Measurements from ENCODE around the gene MTX1.
"Not testable (repeated sequence)": the region's sequence is repeated elsewhere in the genome, so short reads cannot be mapped to it uniquely, and the experiment has no call there.

The MTX1 gene, protein sequence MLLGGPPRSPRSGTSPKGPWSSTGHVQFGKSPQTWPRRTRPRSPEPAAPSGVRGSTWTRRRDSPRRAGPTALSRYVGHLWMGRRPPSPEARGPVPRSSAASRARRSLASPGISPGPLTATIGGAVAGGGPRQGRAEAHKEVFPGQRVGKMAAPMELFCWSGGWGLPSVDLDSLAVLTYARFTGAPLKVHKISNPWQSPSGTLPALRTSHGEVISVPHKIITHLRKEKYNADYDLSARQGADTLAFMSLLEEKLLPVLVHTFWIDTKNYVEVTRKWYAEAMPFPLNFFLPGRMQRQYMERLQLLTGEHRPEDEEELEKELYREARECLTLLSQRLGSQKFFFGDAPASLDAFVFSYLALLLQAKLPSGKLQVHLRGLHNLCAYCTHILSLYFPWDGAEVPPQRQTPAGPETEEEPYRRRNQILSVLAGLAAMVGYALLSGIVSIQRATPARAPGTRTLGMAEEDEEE

DNA sequence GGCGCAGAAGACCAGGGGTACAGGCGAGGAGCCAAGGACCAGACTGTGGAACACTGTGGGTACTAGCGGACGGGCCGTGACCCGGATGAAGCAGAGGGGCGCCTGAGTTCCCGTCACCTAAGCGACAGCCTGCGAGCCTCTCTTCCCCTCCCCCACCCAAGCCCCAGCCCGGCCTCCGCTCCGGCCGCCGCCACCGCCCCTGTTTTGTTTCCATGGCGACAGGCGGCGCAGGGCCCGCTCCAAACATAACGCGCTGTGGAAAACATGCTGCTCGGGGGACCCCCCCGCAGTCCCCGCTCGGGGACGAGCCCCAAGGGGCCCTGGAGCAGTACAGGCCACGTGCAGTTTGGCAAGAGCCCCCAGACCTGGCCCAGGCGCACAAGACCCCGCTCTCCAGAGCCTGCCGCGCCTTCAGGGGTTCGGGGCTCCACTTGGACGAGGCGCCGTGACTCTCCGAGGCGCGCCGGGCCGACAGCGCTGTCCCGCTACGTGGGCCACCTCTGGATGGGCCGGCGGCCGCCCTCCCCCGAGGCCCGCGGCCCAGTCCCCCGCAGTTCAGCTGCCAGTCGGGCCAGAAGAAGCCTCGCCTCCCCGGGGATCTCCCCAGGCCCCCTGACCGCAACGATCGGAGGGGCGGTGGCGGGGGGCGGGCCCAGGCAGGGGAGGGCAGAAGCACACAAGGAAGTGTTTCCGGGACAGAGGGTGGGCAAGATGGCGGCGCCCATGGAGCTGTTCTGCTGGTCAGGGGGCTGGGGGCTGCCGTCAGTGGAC, at the start of gene MTX1:
Gene MTX1 (plus strand): TSS at position 155 of the 771 bp plus-strand sequence. CDS start 110 bp downstream, at position 265.
- TF ChIP-seq, protein P1, sequence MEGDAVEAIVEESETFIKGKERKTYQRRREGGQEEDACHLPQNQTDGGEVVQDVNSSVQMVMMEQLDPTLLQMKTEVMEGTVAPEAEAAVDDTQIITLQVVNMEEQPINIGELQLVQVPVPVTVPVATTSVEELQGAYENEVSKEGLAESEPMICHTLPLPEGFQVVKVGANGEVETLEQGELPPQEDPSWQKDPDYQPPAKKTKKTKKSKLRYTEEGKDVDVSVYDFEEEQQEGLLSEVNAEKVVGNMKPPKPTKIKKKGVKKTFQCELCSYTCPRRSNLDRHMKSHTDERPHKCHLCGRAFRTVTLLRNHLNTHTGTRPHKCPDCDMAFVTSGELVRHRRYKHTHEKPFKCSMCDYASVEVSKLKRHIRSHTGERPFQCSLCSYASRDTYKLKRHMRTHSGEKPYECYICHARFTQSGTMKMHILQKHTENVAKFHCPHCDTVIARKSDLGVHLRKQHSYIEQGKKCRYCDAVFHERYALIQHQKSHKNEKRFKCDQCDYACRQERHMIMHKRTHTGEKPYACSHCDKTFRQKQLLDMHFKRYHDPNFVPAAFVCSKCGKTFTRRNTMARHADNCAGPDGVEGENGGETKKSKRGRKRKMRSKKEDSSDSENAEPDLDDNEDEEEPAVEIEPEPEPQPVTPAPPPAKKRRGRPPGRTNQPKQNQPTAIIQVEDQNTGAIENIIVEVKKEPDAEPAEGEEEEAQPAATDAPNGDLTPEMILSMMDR (conservative IDR thresholded peaks at IDR 0.05; ENCODE audit: low read length), result no peak
- H3K4me3 ChIP-seq (ENCODE audit: low read length), result peak within 1 kb of the TSS; percentile 100
- DNase-seq (ENCODE audit: low read depth), result peak; percentile 87

DNA sequence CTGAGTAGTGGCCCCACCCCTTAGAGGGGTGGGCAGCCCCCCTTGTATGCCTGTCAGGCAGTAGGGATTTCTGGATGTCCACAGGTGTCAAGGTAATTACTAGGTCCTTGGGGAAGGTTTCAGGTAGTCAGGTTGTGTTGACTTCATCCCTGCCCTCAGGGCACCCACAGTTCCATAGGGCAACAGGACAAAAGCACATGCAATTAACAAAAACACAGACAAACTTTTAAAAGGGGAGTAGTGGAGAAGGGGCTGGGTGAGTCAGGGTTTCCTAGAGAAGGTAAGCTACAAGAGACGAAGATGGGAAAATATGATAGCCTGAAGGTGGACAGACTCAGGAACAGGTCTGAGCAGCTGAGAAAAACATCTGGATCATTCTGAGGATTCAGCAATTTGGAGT, 49.5 kb upstream of the MTX1 start:
- TF ChIP-seq, protein P1 (conservative IDR thresholded peaks at IDR 0.05; ENCODE audit: low read length), result no peak
- no peak for DNase-seq (ENCODE audit: low read depth)
- no peak overlapping the region for H3K4me3 ChIP-seq (ENCODE audit: low read length)

DNA sequence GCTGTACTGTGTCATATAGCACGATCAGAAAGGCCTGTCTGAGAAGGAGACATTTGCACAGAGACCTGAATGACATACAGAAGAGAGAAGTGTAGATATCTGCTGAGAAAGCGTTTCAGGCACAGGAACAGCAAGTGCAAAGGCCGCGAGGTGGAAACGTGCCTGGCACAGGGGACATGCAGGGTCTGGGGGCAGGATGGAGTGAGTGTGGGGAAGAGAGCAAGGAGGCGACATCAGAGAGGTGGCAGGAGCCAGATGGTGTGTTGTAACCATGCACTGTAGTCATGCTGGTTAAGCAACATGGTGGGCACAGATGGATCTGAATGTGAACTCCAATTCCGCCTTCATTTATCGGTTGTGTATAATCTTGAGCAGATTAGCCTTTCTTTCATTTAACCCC, 48.4 kb upstream of the MTX1 start:
- DNase-seq (ENCODE audit: low read depth), result no peak
- no peak overlapping the region for H3K4me3 ChIP-seq (ENCODE audit: low read length)
- TF ChIP-seq, protein P1 (conservative IDR thresholded peaks at IDR 0.05; ENCODE audit: low read length), result no peak

DNA sequence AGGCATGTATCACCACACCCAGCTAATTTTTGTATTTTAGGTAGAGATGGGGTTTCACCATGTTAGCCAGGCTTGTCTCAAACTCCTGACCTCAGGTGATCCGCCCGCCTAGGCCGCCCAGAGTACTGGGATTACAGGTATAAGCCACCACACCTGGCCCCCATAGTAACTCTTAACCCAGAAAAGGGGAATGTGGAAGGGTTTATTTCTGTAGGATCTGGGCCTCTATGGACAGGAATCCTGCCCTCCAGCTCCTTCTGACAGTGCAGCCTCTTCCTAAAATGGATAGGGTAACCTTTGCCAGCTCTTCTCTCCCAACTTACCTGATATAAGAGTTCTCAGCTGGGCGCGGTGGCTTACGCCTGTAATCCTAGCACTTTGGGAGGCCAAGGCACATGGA, 45.9 kb upstream of the MTX1 start:
- H3K4me3 ChIP-seq (ENCODE audit: low read length); DNase-seq (ENCODE audit: low read depth): not testable (repeated sequence)

DNA sequence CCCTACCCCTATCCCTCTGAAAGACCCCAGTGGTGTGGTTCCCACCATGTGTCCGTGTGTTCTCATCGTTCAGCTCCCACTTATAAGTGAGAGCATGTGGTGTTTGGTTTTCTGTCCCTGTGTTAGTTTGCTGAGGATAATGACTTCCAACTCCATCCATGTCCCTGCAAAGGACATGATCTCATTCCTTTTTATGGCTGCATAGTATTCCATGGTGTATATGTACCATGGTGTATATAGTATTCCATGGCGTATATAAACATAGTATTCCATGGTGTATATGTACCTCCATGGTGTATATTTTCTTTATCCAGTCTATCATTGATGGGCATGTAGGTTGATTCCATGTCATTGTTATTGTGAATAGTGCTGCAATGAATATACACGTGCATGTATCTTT, 44.7 kb upstream of the MTX1 start:
- not testable (repeated sequence) for DNase-seq (ENCODE audit: low read depth); H3K4me3 ChIP-seq (ENCODE audit: low read length)

DNA sequence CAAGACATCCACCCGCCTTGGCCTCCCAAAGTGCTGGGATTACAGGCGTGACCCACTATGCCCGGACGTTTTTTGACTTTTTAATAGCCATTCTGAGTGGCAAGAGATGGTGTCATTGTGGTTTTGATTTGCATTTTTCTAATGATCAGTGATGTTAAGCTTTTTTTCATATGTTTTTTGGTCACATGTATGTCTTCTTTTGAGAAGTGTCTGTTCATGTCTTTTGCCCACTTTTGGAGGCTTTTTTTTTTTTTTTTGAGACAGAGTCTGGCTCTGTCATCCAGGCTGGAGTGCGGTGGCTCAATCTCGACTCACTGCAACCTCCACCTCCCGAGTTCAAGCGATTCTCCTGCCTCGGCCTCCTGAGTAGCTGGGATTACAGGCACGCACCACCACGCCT, 43.9 kb upstream of the MTX1 start:
- DNase-seq (ENCODE audit: low read depth); H3K4me3 ChIP-seq (ENCODE audit: low read length): not testable (repeated sequence)

DNA sequence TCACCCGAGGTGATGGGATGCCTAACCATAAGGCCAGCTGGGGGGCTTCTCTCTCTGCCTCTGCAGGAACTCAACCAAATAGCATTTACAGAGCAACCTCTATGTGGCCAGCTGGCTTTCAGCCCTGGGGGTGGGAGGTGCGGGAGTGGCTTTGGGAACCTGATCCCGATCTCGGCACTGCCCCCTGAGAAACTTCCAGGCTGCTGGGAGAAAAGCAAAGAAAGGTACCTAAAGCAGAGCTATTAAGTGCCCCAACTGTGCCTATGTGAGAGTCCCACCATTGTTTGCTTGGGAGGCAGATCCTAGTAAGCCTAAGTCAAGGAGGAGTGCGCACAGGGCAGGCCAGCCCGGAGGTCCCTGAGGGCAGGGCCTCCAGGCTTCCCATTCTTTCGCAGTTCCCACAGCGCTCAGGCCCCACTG, 42.4 kb upstream of the MTX1 start:
- no peak for DNase-seq (ENCODE audit: low read depth)
- TF ChIP-seq, protein P1 (conservative IDR thresholded peaks at IDR 0.05; ENCODE audit: low read length), result no peak
- no peak overlapping the region for H3K4me3 ChIP-seq (ENCODE audit: low read length)

DNA sequence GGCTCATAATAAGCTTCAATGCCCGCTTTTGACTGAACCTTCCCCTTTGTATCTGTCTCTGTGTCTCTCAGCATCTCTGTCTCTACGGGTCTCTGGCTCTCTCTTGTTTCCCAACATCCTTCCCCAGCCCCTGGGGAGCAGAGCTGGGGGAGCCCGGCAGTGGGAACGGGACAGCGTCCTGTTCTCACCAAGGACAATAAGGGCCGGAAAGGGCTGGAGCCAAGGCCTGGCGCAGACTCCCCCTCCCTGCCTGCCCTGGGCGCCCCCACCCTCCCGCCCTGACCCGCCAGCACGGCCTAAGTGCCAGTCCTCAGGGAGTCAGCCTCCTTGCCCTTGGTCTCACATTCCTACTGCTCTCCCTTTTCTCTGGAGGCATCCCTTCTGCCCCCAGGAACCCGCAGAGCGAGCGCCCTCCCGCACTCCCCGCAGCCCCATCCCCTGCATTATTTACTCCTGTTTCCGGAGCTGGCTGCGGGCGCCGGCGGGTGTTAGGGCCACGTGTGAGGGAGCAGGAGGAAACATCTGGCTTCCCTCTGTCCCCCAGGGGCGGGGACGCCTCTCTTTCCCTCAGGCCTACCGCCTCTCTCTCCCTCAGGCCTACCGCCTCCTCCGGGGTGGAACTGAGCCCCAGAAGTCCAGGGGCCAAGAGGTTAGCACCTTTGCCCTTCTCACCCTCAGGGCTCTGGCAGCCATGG, 41.9 kb upstream of the MTX1 start:
- no peak overlapping the region for H3K4me3 ChIP-seq (ENCODE audit: low read length)
- TF ChIP-seq, protein P1 (conservative IDR thresholded peaks at IDR 0.05; ENCODE audit: low read length), result no peak
- peak; percentile 20 for DNase-seq (ENCODE audit: low read depth)

Data from AG10803 (cell line).